ENCODE data around the gene LY86. TPM values are rescaled to one million over a fixed set of nuclear protein-coding genes. Genes with fewer than 3 reads are reported as not detected.

LY86 gene
- polyA plus RNA-seq, 1 of the 3 experiments (the other 2 are of a cell fraction): not detected

DNA sequence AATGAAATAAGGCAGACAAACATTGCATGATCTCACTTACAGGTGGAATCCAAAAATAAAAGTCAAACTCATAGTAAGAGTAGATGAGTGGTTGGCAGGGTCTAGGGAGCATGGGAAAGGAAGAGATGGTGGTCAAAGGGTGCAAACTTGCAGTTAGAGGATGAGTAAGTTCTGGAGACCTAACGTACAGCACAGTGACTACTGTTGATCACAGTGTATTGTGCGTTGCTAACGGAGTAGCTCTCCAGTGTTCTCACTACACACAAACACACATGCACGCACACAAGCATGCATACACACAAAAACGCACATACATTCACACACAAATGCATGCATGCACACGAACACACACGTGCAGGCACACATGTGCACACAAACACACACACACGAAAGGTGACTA is 54.9 kb downstream of the LY86 start:
- Histone ChIP-seq H3K27ac (ENCODE audit: low read depth in 2 of 2, low read length in 1 of 2) (no peak overlapping the region), H3K4me2 (no peak overlapping the region), H3K9me3 (no peaks in the 10 kb centered on the region), H3K4me1 (ENCODE audit: control insufficient read depth in 1 of 2, insufficient read depth in 2 of 2, low read depth in 1 of 2, low read length in 1 of 2) (no peaks in the 10 kb centered on the region), H3K36me3 (replicated peaks in 1 of 2; ENCODE audit: control insufficient read depth in 1 of 2, insufficient read depth in 2 of 2, low read length in 1 of 2) (no peaks in the 10 kb centered on the region), H4K20me1 (ENCODE audit: insufficient read depth) (no peaks in the 10 kb centered on the region), H3K4me3 (ENCODE audit: low read depth in 2 of 2, low read length in 1 of 2) (no peak overlapping the region), H3K9ac (no peak overlapping the region), H3K9me2 (no peaks in the 10 kb centered on the region), H3K27me3 (ENCODE audit: insufficient read depth) (no peaks in the 10 kb centered on the region), H3F3A (replicated peaks; ENCODE audit: insufficient read depth) (no peaks in the 10 kb centered on the region), H2AFZ (ENCODE audit: low read depth) (no peak overlapping the region), H3K79me2 (ENCODE audit: insufficient read depth) (no peaks in the 10 kb centered on the region)
- 38% methylated on average over 8 of the region's 8 CpGs for WGBS (ENCODE audit: low lambda C conversion rate)
- TF ChIP-seq, protein P1, sequence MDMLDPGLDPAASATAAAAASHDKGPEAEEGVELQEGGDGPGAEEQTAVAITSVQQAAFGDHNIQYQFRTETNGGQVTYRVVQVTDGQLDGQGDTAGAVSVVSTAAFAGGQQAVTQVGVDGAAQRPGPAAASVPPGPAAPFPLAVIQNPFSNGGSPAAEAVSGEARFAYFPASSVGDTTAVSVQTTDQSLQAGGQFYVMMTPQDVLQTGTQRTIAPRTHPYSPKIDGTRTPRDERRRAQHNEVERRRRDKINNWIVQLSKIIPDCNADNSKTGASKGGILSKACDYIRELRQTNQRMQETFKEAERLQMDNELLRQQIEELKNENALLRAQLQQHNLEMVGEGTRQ (IDR thresholded peaks at IDR 0.05; ENCODE audit: borderline replicate concordance, low read depth, low read length): no peak
- no peak for TF ChIP-seq TAF1 (IDR thresholded peaks at IDR 0.05; ENCODE audit: borderline replicate concordance, low read depth, low read length)
- no peak for TF ChIP-seq NRF1 (IDR thresholded peaks at IDR 0.05; ENCODE audit: low read depth, low read length)
- no peak for TF ChIP-seq ELF1 (IDR thresholded peaks at IDR 0.05)
- no peak for TF ChIP-seq FOXM1 (IDR thresholded peaks at IDR 0.05; ENCODE audit: low read depth)
- no peak for TF ChIP-seq RCOR1 (IDR thresholded peaks at IDR 0.05; ENCODE audit: low read length)
- no peak for TF ChIP-seq JUND (IDR thresholded peaks at IDR 0.05)
- no peak for TF ChIP-seq FOXJ3 (CRISPR knock-in tag; IDR thresholded peaks at IDR 0.05)
- no peak for TF ChIP-seq SMC3 (IDR thresholded peaks at IDR 0.05; ENCODE audit: low read depth, low read length)
- TF ChIP-seq EP300 (IDR thresholded peaks at IDR 0.05; ENCODE audit: borderline replicate concordance in 1 of 2, low read depth in 1 of 2, low read length in 1 of 2): no peak
- POLR2A ChIA-PET: no interaction called here
- CTCF ChIA-PET: no interaction called here
- DNase-seq: no peak

DNA sequence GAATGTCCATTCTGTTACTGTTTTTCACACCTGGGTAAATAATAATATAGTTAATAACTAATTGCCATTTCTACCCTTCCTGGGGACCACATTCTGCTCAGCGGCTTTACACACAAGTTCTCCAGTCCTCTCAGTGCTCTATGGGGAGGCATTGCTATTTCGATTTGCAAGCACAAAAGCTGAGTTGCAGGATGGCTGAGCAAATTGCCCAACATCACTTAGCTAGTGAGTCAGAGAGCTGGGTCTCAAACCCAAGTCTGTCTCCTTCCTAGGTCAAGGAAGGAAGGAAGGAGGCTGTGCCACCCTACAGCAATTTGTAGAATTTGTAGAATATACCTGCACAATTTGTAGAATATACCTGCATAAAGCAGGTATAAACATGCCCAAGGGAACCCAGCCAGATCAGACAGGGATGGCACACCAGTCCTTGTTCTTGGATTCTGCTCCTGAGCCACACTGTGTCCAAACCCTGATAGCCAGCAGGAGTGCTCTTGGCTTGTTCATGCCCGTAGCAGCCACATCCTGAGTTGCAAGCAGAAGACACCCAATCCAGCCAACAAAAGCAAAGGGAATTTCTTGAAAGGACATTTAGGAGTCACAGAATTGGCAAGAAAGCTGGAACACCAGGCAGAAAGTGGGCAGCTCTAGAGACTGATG is 56.9 kb downstream of the LY86 start:
- no peaks in the 10 kb centered on the region for H3K4me1 ChIP-seq (ENCODE audit: control insufficient read depth in 1 of 2, insufficient read depth in 2 of 2, low read depth in 1 of 2, low read length in 1 of 2)
- H3K4me2 ChIP-seq: no peak overlapping the region
- no peaks in the 10 kb centered on the region for H4K20me1 ChIP-seq (ENCODE audit: insufficient read depth)
- no peak for DNase-seq
- no peaks in the 10 kb centered on the region for H3K9me3 ChIP-seq
- no peak overlapping the region for H3K4me3 ChIP-seq (ENCODE audit: low read depth in 2 of 2, low read length in 1 of 2)
- H3K27ac ChIP-seq (ENCODE audit: low read depth in 2 of 2, low read length in 1 of 2): no peak overlapping the region
- no peaks in the 10 kb centered on the region for H3F3A ChIP-seq (replicated peaks; ENCODE audit: insufficient read depth)
- WGBS (ENCODE audit: low lambda C conversion rate): 18% methylated on average over 3 of the region's 3 CpGs
- no peaks in the 10 kb centered on the region for H3K9me2 ChIP-seq
- ChIA-PET POLR2A (no interaction called here), CTCF (no interaction called here)
- H2AFZ ChIP-seq (ENCODE audit: low read depth): no peak overlapping the region
- no peaks in the 10 kb centered on the region for H3K36me3 ChIP-seq (replicated peaks in 1 of 2; ENCODE audit: control insufficient read depth in 1 of 2, insufficient read depth in 2 of 2, low read length in 1 of 2)
- no peaks in the 10 kb centered on the region for H3K27me3 ChIP-seq (ENCODE audit: insufficient read depth)
- H3K79me2 ChIP-seq (ENCODE audit: insufficient read depth): no peaks in the 10 kb centered on the region
- TF ChIP-seq RAD21 (IDR thresholded peaks at IDR 0.05; ENCODE audit: low read length) (no peak), GATA2 (CRISPR knock-in tag; IDR thresholded peaks at IDR 0.05) (no peak), NRF1 (IDR thresholded peaks at IDR 0.05; ENCODE audit: low read depth, low read length) (no peak), NFIC (IDR thresholded peaks at IDR 0.05; ENCODE audit: borderline replicate concordance) (no peak), TCF12 (IDR thresholded peaks at IDR 0.05) (no peak), SIN3A (IDR thresholded peaks at IDR 0.05; ENCODE audit: borderline replicate concordance, low read depth, low read length) (no peak), EZH2phosphoT487 (IDR thresholded peaks at IDR 0.05; ENCODE audit: borderline replicate concordance, low read depth) (no peak), EP300 (IDR thresholded peaks at IDR 0.05; ENCODE audit: borderline replicate concordance in 1 of 2, low read depth in 1 of 2, low read length in 1 of 2) (no peak), FOXJ3 (CRISPR knock-in tag; IDR thresholded peaks at IDR 0.05) (no peak), RCOR1 (IDR thresholded peaks at IDR 0.05; ENCODE audit: low read length) (no peak), MEF2A (IDR thresholded peaks at IDR 0.05; ENCODE audit: borderline replicate concordance, low read depth) (no peak)
- H3K9ac ChIP-seq: no peak overlapping the region
